Fibroblast of lung (primary cell): Measurements from ENCODE around the gene CLASP1. TPM values are rescaled to one million over a fixed set of nuclear protein-coding genes. Genes with fewer than 3 reads are reported as not detected.

Source experiments
- DNase-seq, 2 donors: peaks; one replicate each; pipeline versions ENCODE4 v3.0.0 to v3.0.0-alpha.2; 2010; ENCODE audit warnings: low read depth in 2 of 2
- H2AFZ ChIP-seq: 2 replicates; pipeline ENCODE4 v1.5.1; 2012; ENCODE audit warnings: low read length, control low read depth, inconsistent platforms
- H3K27ac ChIP-seq: 2 replicates; pipeline ENCODE4 v1.5.1; 2011; ENCODE audit warnings: low read length, control low read depth; ENCODE audit not compliant: insufficient read depth
- H3K27me3 ChIP-seq: 2 replicates; pipeline ENCODE4 v1.5.1; 2011; ENCODE audit warnings: mild to moderate bottlenecking, low read length; ENCODE audit not compliant: control insufficient read depth, insufficient read depth
- H3K36me3 ChIP-seq: 2 replicates; pipeline ENCODE4 v1.5.1; 2011; ENCODE audit warnings: low read length; ENCODE audit not compliant: control insufficient read depth, insufficient read depth
- H3K4me1 ChIP-seq: 2 replicates; pipeline ENCODE4 v1.5.1; 2011; ENCODE audit warnings: low read length; ENCODE audit not compliant: control insufficient read depth, insufficient read depth; ENCODE audit errors: extremely low read depth
- H3K4me2 ChIP-seq: 2 replicates; pipeline ENCODE4 v1.5.1; 2011; ENCODE audit warnings: low read length, control low read depth; ENCODE audit not compliant: insufficient read depth; ENCODE audit errors: extremely low read depth
- H3K4me3 ChIP-seq, 4 experiments: fragments of 200-600 bp in 1 of 4; sonication (generic) in 1 of 4; replicated peaks in 1 of 4; 2 replicates each; pipeline ENCODE4 v1.5.1; 2011 to 2016; ENCODE audit warnings: low read length in 4 of 4, low read depth in 3 of 4, mild to moderate bottlenecking in 3 of 4, control low read depth in 2 of 4, inconsistent platforms in 1 of 4, mixed read lengths in 1 of 4; ENCODE audit not compliant: insufficient read depth in 1 of 4; ENCODE audit errors: control extremely low read depth in 1 of 4
- H3K79me2 ChIP-seq: 2 replicates; pipeline ENCODE4 v1.5.1; 2012; ENCODE audit warnings: mild to moderate bottlenecking, low read length, inconsistent platforms; ENCODE audit not compliant: control insufficient read depth, insufficient read depth
- H3K9ac ChIP-seq: 2 replicates; pipeline ENCODE4 v1.5.1; 2011; ENCODE audit warnings: mild to moderate bottlenecking, low read length, control low read depth; ENCODE audit not compliant: insufficient read depth
- H3K9me3 ChIP-seq: 2 replicates; pipeline ENCODE4 v1.5.1; 2012; ENCODE audit warnings: low read depth, low read length; ENCODE audit not compliant: control insufficient read depth, insufficient read depth
- H4K20me1 ChIP-seq: 2 replicates; pipeline ENCODE4 v1.5.1; 2011; ENCODE audit warnings: low read length; ENCODE audit not compliant: control insufficient read depth, insufficient read depth; ENCODE audit errors: extremely low read depth
- CTCF ChIP-seq, 2 donors: IDR thresholded peaks in 1 of 2; conservative IDR thresholded peaks in 1 of 2; 1 replicate in 1 of 2; 2 replicates in 1 of 2; pipeline ENCODE4 v1.5.1; 2011 to 2012; ENCODE audit warnings: low read length in 2 of 2, control low read depth in 1 of 2, inconsistent platforms in 1 of 2, low read depth in 1 of 2, mild to moderate bottlenecking in 1 of 2
- EZH2 ChIP-seq: IDR thresholded peaks from 2 replicates; pipeline ENCODE4 v1.5.1; 2012; ENCODE audit warnings: low read length, control low read depth, mild to moderate bottlenecking; ENCODE audit errors: missing control alignments
- polyA plus RNA-seq, 2 donors: library from polyadenylated mRNA; depleted of rRNA in 1 of 2; stranded (reverse) in 1 of 2; unstranded in 1 of 2; fragments of >200 nt; gene quantifications; 2 replicates each; pipeline ENCODE4 v1.2.1, GENCODE V29; 2011 to 2012; ENCODE audit warnings: missing spikeins in 1 of 2
- total RNA-seq: library from RNA; depleted of rRNA; stranded (reverse); fragments of >200 nt; gene quantifications from 2 replicates; pipeline ENCODE4 v1.2.1, GENCODE V29; 2014

Gene CLASP1
- total and polyA plus RNA-seq, 2 donors (not counting 1 experiment from before 2014, with no cell fraction given), result 6.0 to 48.4 TPM

- no peak overlapping the region for H3K27ac ChIP-seq
- H3K79me2 ChIP-seq, result no peaks in the 10 kb centered on the region
- H3K9me3 ChIP-seq, result no peaks in the 10 kb centered on the region
- H4K20me1 ChIP-seq, result no peaks in the 10 kb centered on the region
- H3K9ac ChIP-seq, result no peak overlapping the region
- H3K4me3 ChIP-seq, result no peak overlapping the region
- TF ChIP-seq CTCF (conservative IDR thresholded peaks at IDR 0.05 in 1 of 2, IDR thresholded peaks at IDR 0.05 in 1 of 2; ENCODE audit: low read depth in 1 of 2, low read length in 2 of 2) (no peak), EZH2 (no peak)
- no peak overlapping the region for H3K4me2 ChIP-seq
- H3K27me3 ChIP-seq, result no peaks in the 10 kb centered on the region
- H2AFZ ChIP-seq, result no peak overlapping the region
- DNase-seq, result no peak
- H3K36me3 ChIP-seq, result peaks cover 8% of the 10 kb centered on the region
- no peaks in the 10 kb centered on the region for H3K4me1 ChIP-seq
These were observed 277.2 kb downstream of the CLASP1 start for GRCh38 chr2:121372082-121372481.

- no peak for DNase-seq
- peaks cover 5% of the 10 kb centered on the region for H3K4me1 ChIP-seq
- no peak overlapping the region for H3K4me3 ChIP-seq
- no peaks in the 10 kb centered on the region for H3K9me3 ChIP-seq
- no peaks in the 10 kb centered on the region for H3K79me2 ChIP-seq
- no peak overlapping the region for H3K27ac ChIP-seq
- no peaks in the 10 kb centered on the region for H3K27me3 ChIP-seq
- H3K4me2 ChIP-seq, result no peak overlapping the region
- H4K20me1 ChIP-seq, result no peaks in the 10 kb centered on the region
- no peak overlapping the region for H3K9ac ChIP-seq
- H2AFZ ChIP-seq, result no peak overlapping the region
- TF ChIP-seq CTCF (conservative IDR thresholded peaks at IDR 0.05 in 1 of 2, IDR thresholded peaks at IDR 0.05 in 1 of 2; ENCODE audit: low read depth in 1 of 2, low read length in 2 of 2) (no peak), EZH2 (no peak)
- peaks cover 11% of the 10 kb centered on the region for H3K36me3 ChIP-seq
These were observed 280.4 kb downstream of the CLASP1 start for GRCh38 chr2:121368836-121369235.

- Histone ChIP-seq H3K9ac (no peak overlapping the region), H2AFZ (no peak overlapping the region), H3K36me3 (peaks cover 11% of the 10 kb centered on the region), H3K4me3 (no peak overlapping the region), H3K9me3 (no peaks in the 10 kb centered on the region), H3K4me1 (peaks cover 8% of the 10 kb centered on the region), H4K20me1 (no peaks in the 10 kb centered on the region), H3K27ac (no peak overlapping the region), H3K79me2 (no peaks in the 10 kb centered on the region), H3K27me3 (no peaks in the 10 kb centered on the region), H3K4me2 (no peak overlapping the region)
- no peak for TF ChIP-seq CTCF (conservative IDR thresholded peaks at IDR 0.05 in 1 of 2, IDR thresholded peaks at IDR 0.05 in 1 of 2; ENCODE audit: low read depth in 1 of 2, low read length in 2 of 2)
- TF ChIP-seq EZH2, result no peak
- DNase-seq, result no peak
These were observed 281.1 kb downstream of the CLASP1 start for GRCh38 chr2:121368155-121368554.
